GM23248 (cell line): ENCODE data around the gene HADHA.

Source experiments
- EZH2 ChIP-seq: fragments of 200-600 bp; sonication (generic); IDR thresholded peaks from 2 replicates; pipeline ENCODE4 v1.6.1; 2018; ENCODE audit warnings: antibody characterized with exemption, mild to moderate bottlenecking; ENCODE audit not compliant: insufficient read depth, poor library complexity, severe bottlenecking
- EZH2phosphoT487 ChIP-seq: fragments of 200-600 bp; sonication (generic); IDR thresholded peaks from 2 replicates; pipeline ENCODE4 v1.6.1; 2018; ENCODE audit warnings: antibody characterized with exemption, moderate library complexity, mild to moderate bottlenecking, low read depth; ENCODE audit not compliant: insufficient read depth

- TF ChIP-seq EZH2 = no peak
- TF ChIP-seq EZH2phosphoT487 = no peak
Measured at GRCh38 chr2:26157580-26157979, 86.9 kb downstream of the HADHA start.
